Parathyroid adenoma (tissue), 2 donors: ENCODE results near the gene DAB2IP.
"Not testable (repeated sequence)": the region's sequence is repeated elsewhere in the genome, so short reads cannot be mapped to it uniquely, and the experiment has no call there.

ENCODE experiments used
- H2AFZ ChIP-seq: fragments of 300-600 bp; sonication (generic); one replicate; pipeline ENCODE4 v1.7.0; 2017; ENCODE audit warnings: antibody characterized with exemption, mild to moderate bottlenecking
- H3K27ac ChIP-seq: fragments of 300-600 bp; sonication (generic); one replicate; pipeline ENCODE4 v1.7.0; 2017
- H3K27me3 ChIP-seq: fragments of 300-600 bp; sonication (generic); one replicate; pipeline ENCODE4 v1.7.0; 2017; ENCODE audit warnings: low read length; ENCODE audit not compliant: control insufficient read depth, insufficient read depth
- H3K36me3 ChIP-seq: fragments of 300-600 bp; sonication (generic); one replicate; pipeline ENCODE4 v1.7.0; 2017; ENCODE audit warnings: low read length; ENCODE audit not compliant: control insufficient read depth, insufficient read depth
- H3K4me1 ChIP-seq: fragments of 300-600 bp; sonication (generic); one replicate; pipeline ENCODE4 v1.7.0; 2017; ENCODE audit warnings: control low read depth
- H3K4me2 ChIP-seq: fragments of 300-600 bp; sonication (generic); one replicate; pipeline ENCODE4 v1.7.0; 2017; ENCODE audit warnings: low read length
- H3K4me3 ChIP-seq: fragments of 300-600 bp; sonication (generic); one replicate; pipeline ENCODE4 v1.7.0; 2017; ENCODE audit warnings: low read depth, low read length
- H3K79me2 ChIP-seq: fragments of 300-600 bp; sonication (generic); one replicate; pipeline ENCODE4 v1.7.0; 2017; ENCODE audit warnings: control low read depth
- H3K9ac ChIP-seq: fragments of 300-600 bp; sonication (generic); one replicate; pipeline ENCODE4 v1.7.0; 2017; ENCODE audit warnings: mild to moderate bottlenecking
- H3K9me3 ChIP-seq: fragments of 300-600 bp; sonication (generic); one replicate; pipeline ENCODE4 v1.7.0; 2017; ENCODE audit warnings: low read length; ENCODE audit not compliant: control insufficient read depth
- CTCF ChIP-seq: fragments of 300-600 bp; sonication (generic); IDR thresholded peaks from one replicate; pipeline ENCODE4 v1.7.0; 2017; ENCODE audit warnings: antibody characterized with exemption, mild to moderate bottlenecking
- donor health status: primary hyperparathyroidism.

DAB2IP gene

GRCh38 chr9:121640491-121641223 is 10.8 kb upstream of the DAB2IP start:
- H3K4me2 ChIP-seq: no peak overlapping the region
- no peak overlapping the region for H3K4me3 ChIP-seq
- no peak overlapping the region for H3K27ac ChIP-seq
- no peak for TF ChIP-seq CTCF
- H3K27me3 ChIP-seq: no peaks in the 10 kb centered on the region
- no peak overlapping the region for H3K9ac ChIP-seq
- H3K36me3 ChIP-seq: no peaks in the 10 kb centered on the region
- H3K4me1 ChIP-seq: no peaks in the 10 kb centered on the region
- H3K79me2 ChIP-seq: no peaks in the 10 kb centered on the region
- no peaks in the 10 kb centered on the region for H3K9me3 ChIP-seq
- H2AFZ ChIP-seq: no peak overlapping the region

- no peaks in the 10 kb centered on the region for H3K27me3 ChIP-seq
- no peaks in the 10 kb centered on the region for H3K9me3 ChIP-seq
- no peak overlapping the region for H2AFZ ChIP-seq
- no peak overlapping the region for H3K27ac ChIP-seq
- H3K4me1 ChIP-seq: no peaks in the 10 kb centered on the region
- H3K9ac ChIP-seq: no peak overlapping the region
- H3K36me3 ChIP-seq: no peaks in the 10 kb centered on the region
- no peak overlapping the region for H3K4me2 ChIP-seq
- H3K4me3 ChIP-seq: no peak overlapping the region
- TF ChIP-seq CTCF: no peak
- no peaks in the 10 kb centered on the region for H3K79me2 ChIP-seq
Observed at GRCh38 chr9:121641224-121641611, 10.2 kb upstream of the DAB2IP start.

GRCh38 chr9:121642758-121643157 is 8.7 kb upstream of the DAB2IP start:
- no peak for TF ChIP-seq CTCF
- Histone ChIP-seq H3K27me3 (no peaks in the 10 kb centered on the region), H3K79me2 (no peaks in the 10 kb centered on the region), H3K4me2 (no peak overlapping the region), H3K4me3 (no peak overlapping the region), H3K36me3 (no peaks in the 10 kb centered on the region), H3K9me3 (no peaks in the 10 kb centered on the region), H3K4me1 (no peaks in the 10 kb centered on the region), H2AFZ (no peak overlapping the region), H3K27ac (no peak overlapping the region), H3K9ac (no peak overlapping the region)

GRCh38 chr9:121643473-121643872 is 8.0 kb upstream of the DAB2IP start:
- no peak for TF ChIP-seq CTCF
- H3K4me2 ChIP-seq: no peak overlapping the region
- no peaks in the 10 kb centered on the region for H3K4me1 ChIP-seq
- H3K36me3 ChIP-seq: no peaks in the 10 kb centered on the region
- no peak overlapping the region for H3K27ac ChIP-seq
- H3K27me3 ChIP-seq: no peaks in the 10 kb centered on the region
- H3K9ac ChIP-seq: no peak overlapping the region
- H2AFZ ChIP-seq: no peak overlapping the region
- H3K79me2 ChIP-seq: no peaks in the 10 kb centered on the region
- H3K9me3 ChIP-seq: no peaks in the 10 kb centered on the region
- H3K4me3 ChIP-seq: no peak overlapping the region

- H3K9ac ChIP-seq, H3K4me1 ChIP-seq, H3K4me3 ChIP-seq, H3K27ac ChIP-seq, H2AFZ ChIP-seq, H3K79me2 ChIP-seq, H3K9me3 ChIP-seq, H3K36me3 ChIP-seq, H3K4me2 ChIP-seq, H3K27me3 ChIP-seq: not testable (repeated sequence)
Observed at GRCh38 chr9:121644040-121644439, 7.4 kb upstream of the DAB2IP start.
